ENCODE results near the gene ZNF326.
A peak's percentile ranks its signal among the peaks of the same experiment; 100 is the strongest.

The ZNF326 gene

DNA sequence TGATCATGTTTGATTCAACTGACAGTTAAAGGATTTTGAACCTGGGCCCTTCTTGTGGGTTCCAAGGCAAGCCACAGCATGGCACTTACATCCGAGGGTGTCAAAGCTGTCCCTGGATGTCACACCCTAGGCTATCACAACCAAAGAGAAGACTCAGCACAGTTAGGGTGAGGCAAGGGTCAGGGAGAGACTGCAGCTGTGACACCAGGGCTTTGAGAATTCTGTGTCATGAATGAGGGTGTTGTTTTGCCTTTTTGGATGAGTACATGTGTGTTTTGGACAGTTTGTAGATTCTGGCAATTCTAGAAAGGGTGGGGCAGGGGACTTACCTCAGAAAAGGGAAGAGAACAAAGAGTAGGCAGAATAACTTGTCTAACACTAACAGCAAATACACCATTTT lies 37.8 kb upstream of the ZNF326 start:
- DNase-seq (ENCODE audit: low read depth): no peak
- no peak overlapping the region for H3K4me3 ChIP-seq (ENCODE audit: low read length)
- TF ChIP-seq, protein P1, sequence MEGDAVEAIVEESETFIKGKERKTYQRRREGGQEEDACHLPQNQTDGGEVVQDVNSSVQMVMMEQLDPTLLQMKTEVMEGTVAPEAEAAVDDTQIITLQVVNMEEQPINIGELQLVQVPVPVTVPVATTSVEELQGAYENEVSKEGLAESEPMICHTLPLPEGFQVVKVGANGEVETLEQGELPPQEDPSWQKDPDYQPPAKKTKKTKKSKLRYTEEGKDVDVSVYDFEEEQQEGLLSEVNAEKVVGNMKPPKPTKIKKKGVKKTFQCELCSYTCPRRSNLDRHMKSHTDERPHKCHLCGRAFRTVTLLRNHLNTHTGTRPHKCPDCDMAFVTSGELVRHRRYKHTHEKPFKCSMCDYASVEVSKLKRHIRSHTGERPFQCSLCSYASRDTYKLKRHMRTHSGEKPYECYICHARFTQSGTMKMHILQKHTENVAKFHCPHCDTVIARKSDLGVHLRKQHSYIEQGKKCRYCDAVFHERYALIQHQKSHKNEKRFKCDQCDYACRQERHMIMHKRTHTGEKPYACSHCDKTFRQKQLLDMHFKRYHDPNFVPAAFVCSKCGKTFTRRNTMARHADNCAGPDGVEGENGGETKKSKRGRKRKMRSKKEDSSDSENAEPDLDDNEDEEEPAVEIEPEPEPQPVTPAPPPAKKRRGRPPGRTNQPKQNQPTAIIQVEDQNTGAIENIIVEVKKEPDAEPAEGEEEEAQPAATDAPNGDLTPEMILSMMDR (IDR thresholded peaks at IDR 0.05; ENCODE audit: insufficient read depth, low read depth, low read length, missing control alignments): no peak

DNA sequence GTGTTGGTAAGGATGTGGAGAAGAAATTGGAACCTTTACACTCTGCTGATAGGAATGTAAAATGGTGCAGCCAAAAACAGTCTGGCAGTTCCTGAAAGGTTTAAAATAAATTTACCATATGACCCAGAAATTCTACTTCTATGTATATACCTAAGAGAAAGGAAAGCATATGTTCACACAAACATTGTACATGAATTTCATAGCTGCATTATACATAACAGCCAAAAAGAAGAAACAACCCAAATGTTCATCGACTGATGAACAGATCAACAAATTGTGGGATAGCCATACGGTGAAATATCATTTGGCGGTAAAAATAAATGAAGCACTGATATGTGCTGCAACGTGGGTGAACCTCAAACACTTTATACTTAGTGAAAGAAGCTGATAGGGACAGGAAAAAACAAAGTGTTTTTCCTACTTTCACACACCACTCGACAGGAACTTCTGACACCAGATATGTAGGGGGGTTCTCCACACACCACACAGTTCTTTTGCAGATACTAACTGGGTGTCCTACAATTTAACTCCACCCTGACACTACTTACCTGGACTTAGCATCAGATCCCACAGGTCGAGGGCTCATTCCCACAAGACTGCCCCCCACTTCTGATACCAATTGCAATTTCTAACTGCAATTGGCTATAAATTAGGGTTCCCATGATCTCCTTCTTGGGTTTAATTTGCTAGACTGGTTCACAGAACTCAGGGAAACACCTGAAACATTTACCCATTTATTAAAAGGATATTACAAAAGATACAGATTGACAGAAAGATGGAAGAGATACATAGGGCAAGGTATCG lies 35.9 kb upstream of the ZNF326 start:
- no peak overlapping the region for H3K4me3 ChIP-seq (ENCODE audit: low read length)
- TF ChIP-seq, protein P1 (IDR thresholded peaks at IDR 0.05; ENCODE audit: insufficient read depth, low read depth, low read length, missing control alignments): no peak
- DNase-seq (ENCODE audit: low read depth): no peak

DNA sequence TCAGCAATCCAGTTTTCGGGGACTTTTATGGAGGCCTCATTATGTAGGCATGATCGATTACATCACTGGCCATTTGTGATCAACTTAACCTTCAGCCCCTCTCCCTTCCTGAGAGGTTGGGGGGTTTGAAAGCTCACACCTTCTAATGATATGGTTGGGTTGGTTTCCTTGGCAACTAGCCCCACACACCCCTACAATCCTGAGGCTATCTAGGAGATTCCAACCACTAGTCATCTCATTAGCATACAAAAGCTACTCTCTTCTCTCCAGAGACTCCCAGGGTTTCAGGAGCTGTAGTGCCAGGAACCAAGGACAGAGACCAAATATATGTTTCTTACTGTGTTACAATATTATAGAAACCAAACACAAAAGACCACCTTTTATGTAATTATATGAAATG lies 35.2 kb upstream of the ZNF326 start:
- no peak overlapping the region for H3K4me3 ChIP-seq (ENCODE audit: low read length)
- TF ChIP-seq, protein P1 (IDR thresholded peaks at IDR 0.05; ENCODE audit: insufficient read depth, low read depth, low read length, missing control alignments): no peak
- DNase-seq (ENCODE audit: low read depth): no peak

DNA sequence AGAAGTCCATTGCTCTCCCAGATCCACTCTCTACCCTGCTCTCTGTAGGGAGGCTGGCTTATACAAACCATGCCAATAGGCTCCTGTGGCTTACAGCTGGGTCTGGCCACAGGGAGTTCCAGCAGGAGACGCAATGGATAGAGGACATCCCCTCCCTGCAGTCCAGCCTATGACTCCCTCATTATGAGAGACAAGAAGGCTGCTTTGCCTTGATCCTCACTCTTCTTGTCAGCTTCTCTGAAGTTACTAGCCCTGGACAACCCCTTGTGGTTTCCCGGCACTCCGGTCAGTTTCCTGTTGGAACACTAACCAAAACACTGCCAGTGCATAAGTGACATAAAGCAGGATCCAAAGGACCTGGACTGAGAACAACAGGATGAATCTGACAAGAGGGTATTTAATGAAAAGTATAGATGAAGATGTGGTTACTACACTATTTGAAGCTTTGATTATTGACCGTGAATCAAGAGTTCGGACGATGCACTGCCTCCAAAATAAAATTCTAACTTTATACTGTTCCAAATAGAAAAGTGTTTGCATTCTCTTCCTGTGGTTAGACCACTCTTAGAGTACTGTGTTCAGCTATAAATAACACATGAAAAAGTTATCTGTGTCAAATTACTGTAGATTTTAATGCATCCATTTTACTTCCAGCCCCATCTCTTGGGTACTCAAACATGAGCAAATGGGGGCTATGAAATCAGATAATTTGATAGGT lies 32.7 kb upstream of the ZNF326 start:
- no peak for DNase-seq (ENCODE audit: low read depth)
- TF ChIP-seq, protein P1 (IDR thresholded peaks at IDR 0.05; ENCODE audit: insufficient read depth, low read depth, low read length, missing control alignments): no peak
- H3K4me3 ChIP-seq (ENCODE audit: low read length): no peak overlapping the region

DNA sequence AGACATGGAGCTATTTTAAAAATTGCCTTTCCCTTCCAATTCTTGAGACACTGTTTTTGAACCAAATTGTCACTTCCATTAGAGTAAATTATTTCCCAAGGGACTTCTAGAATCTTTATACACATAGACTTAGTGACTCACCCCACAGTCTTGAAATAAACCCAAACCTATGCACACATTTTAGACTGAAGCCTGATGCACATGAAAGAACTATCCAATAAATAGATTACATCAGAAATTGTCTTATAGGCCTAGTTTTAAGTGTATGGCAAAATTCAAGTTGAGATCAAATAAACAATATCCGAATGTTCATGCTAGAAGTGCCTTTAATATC lies 32.2 kb upstream of the ZNF326 start:
- no peak overlapping the region for H3K4me3 ChIP-seq (ENCODE audit: low read length)
- TF ChIP-seq, protein P1 (IDR thresholded peaks at IDR 0.05; ENCODE audit: insufficient read depth, low read depth, low read length, missing control alignments): no peak
- DNase-seq (ENCODE audit: low read depth): no peak

DNA sequence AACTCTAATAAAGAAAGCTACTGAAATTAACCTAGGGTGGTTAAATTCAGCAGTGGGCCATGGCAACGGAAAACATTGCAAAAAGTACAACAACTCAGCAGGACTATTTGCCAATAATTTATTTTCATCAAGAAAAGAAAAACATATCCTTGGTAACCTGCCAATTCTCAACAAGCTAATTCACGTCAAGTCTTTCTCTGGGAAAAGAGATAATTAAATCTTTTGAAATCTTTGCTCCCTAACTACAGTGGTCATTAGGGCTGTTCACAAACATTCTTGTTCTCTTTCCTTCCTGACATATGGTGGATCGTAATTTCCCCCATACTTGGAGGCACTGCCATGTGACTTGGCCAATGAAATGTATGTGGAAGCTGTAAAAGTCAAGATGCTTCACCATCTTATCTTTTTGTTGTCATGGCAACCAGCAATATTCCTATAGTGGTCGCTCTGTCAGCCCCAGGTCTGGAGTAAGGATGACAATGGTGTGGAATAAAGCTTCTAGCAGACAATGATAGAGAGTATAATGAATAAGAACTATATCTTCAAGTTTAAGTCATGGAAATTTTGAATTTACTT lies 29.6 kb upstream of the ZNF326 start:
- peak; percentile 24 for DNase-seq (ENCODE audit: low read depth)
- TF ChIP-seq, protein P1 (IDR thresholded peaks at IDR 0.05; ENCODE audit: insufficient read depth, low read depth, low read length, missing control alignments): no peak
- no peak overlapping the region for H3K4me3 ChIP-seq (ENCODE audit: low read length)
